ENCODE data around the gene PPM1J.

GRCh38 chr1:112703706-112704105 is 11.4 kb downstream of the PPM1J start:
- no peak for TF ChIP-seq CTCF (IDR thresholded peaks at IDR 0.05)
- no peak for TF ChIP-seq POLR2A (IDR thresholded peaks at IDR 0.05)

Data from thyroid gland (tissue), 4 donors.